GM18526 (cell line): ENCODE results near the gene LEO1.

Experiments
- POLR2A ChIP-seq: IDR thresholded peaks from 3 replicates; pipeline ENCODE4 v1.6.1; 2011; ENCODE audit not compliant: insufficient read length; ENCODE audit errors: extremely low read depth

LEO1 gene

GRCh38 chr15:51967583-51967982 lies 4.0 kb downstream of the LEO1 start:
- no peak for TF ChIP-seq POLR2A

- no peak for TF ChIP-seq POLR2A
Measured at GRCh38 chr15:51966192-51966591, 5.4 kb downstream of the LEO1 start.

GRCh38 chr15:51965691-51966090 lies 5.9 kb downstream of the LEO1 start:
- no peak for TF ChIP-seq POLR2A

- no peak for TF ChIP-seq POLR2A
Measured at GRCh38 chr15:51955504-51955903, 16.1 kb downstream of the LEO1 start.

- no peak for TF ChIP-seq POLR2A
Measured at GRCh38 chr15:51952805-51953204, 18.8 kb downstream of the LEO1 start.

GRCh38 chr15:51947124-51947523 lies 24.5 kb downstream of the LEO1 start:
- TF ChIP-seq POLR2A, result no peak

- TF ChIP-seq POLR2A, result no peak
Measured at GRCh38 chr15:51939216-51939615, 32.4 kb downstream of the LEO1 start.

GRCh38 chr15:51938286-51938685 lies 33.3 kb downstream of the LEO1 start:
- no peak for TF ChIP-seq POLR2A

GRCh38 chr15:51936105-51936478 lies 35.5 kb downstream of the LEO1 start:
- TF ChIP-seq POLR2A, result no peak

- TF ChIP-seq POLR2A, result no peak
Measured at GRCh38 chr15:51935466-51936104, 36.0 kb downstream of the LEO1 start.

- TF ChIP-seq POLR2A, result no peak
Measured at GRCh38 chr15:51932161-51932560, 39.4 kb downstream of the LEO1 start.

GRCh38 chr15:51931638-51932037 lies 39.9 kb downstream of the LEO1 start:
- no peak for TF ChIP-seq POLR2A

GRCh38 chr15:51931016-51931415 lies 40.6 kb downstream of the LEO1 start:
- no peak for TF ChIP-seq POLR2A

GRCh38 chr15:51926809-51927208 lies 44.8 kb downstream of the LEO1 start:
- TF ChIP-seq POLR2A, result no peak

- no peak for TF ChIP-seq POLR2A
Measured at GRCh38 chr15:51924156-51925068, 47.2 kb downstream of the LEO1 start.

GRCh38 chr15:51917493-51917892 lies 54.1 kb downstream of the LEO1 start:
- TF ChIP-seq POLR2A, result no peak
